ENCODE data around the gene INO80B. TPM values are rescaled to one million over a fixed set of nuclear protein-coding genes. Genes with fewer than 3 reads are reported as not detected.

The INO80B gene
- total RNA-seq, 1 donor from 2014 or later, result 40.5 TPM

DNA sequence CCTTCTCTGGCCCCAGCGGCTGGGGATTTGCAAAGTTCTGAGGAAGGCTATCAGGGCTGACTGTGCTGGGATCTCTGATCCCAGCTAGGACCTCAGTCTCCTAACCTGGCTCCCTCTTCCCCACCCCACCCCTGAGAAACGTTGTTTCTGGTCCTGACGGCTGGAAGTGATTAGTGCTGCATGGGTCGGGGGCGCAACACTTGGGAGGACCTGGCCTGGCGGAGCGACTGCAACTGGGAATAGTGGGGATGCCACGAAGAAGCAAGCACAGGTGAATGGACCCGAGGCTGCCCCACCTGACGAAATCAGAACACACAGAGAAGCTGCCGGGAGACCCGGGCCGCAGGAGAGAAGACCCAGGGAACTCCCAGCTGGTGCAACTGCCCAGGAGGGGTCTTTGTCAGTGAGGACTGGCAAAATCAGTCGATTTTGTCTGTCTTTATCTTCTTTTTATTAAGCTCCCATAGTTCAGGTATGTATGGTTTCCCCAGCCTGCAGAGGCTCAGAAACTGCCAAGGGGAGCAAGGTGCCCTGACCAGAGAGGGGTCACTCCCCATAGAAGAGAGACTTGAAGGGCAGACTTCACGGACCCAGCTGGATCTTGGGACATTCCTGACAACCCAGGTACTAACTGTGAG, 45.2 kb downstream of the INO80B start:
- Mint-ChIP-seq H3K4me1 (ENCODE audit: unreplicated experiment) (peaks cover 37% of the 10 kb centered on the region), H3K27ac (no peak overlapping the region), H3K4me3 (peak overlapping the region; percentile 73), H3K27me3 (peaks cover 94% of the 10 kb centered on the region), H3K36me3 (peaks cover 16% of the 10 kb centered on the region), H3K9me3 (no peaks in the 10 kb centered on the region)
- no peak for TF ChIP-seq CTCF (conservative IDR thresholded peaks at IDR 0.05)
- no peak for DNase-seq (ENCODE audit: extremely low spot score, unreplicated experiment)

DNA sequence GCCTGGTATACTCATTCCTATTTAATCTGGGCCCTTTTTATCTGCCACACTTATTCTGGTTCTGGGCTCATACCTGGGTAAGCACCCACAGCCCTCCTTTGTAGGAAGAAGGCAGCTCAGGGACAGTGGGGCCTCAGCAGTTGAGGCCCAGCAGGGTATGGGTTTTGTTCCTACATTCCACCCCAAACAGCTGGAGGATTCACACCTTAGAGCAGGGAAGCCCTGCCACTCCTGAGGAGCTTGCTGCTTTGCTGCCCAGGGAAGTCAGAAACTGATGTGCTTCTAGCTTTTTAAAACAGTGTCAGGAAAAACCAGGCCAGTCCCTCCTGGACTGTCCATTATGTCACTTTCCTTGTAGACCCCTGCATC, 45.7 kb downstream of the INO80B start:
- DNase-seq (ENCODE audit: extremely low spot score, unreplicated experiment), result no peak
- TF ChIP-seq CTCF (conservative IDR thresholded peaks at IDR 0.05), result no peak
- Mint-ChIP-seq H3K9me3 (no peaks in the 10 kb centered on the region), H3K36me3 (peaks cover 21% of the 10 kb centered on the region), H3K4me1 (ENCODE audit: unreplicated experiment) (peaks cover 40% of the 10 kb centered on the region), H3K27me3 (peaks cover 95% of the 10 kb centered on the region), H3K27ac (no peak overlapping the region), H3K4me3 (peak overlapping the region; percentile 73)

DNA sequence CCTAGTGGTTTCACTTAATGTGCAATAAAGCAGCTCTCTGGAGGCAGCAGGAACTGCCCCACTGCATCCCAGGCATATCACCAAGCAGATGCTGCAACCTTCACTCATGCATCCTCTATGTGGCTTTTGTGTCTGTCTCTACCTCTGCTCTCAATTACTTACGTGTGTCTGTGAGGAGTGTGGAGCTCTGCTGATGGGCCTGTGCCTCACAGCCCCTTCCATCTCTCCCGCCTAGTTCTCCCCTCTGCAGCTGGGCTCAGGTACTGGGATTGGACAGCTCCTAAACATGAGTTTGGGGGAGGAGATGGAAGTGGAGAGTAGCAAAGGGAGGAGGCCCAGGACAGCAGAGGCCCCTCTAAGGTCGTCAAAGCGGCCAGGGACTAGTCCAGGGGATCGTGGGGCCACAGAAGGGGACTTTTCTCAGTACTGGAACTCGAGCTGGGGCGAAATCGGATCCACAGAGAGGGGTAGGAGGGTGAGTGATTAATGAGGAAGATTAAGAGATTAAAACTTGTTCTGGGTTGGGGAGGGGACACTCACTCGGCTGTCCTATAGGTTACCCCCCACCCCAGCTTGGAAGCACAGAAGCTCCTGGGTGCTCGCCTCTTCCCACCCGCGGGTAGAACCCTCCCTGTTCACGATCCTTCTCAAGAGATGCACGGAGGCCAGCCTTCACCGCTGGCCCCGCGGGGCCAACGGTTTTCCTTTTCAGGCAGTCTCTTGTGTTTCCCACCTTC, 46.6 kb downstream of the INO80B start:
- peak overlapping the region; percentile 54 for H3K27ac Mint-ChIP-seq
- H3K27me3 Mint-ChIP-seq, result peaks cover 87% of the 10 kb centered on the region
- peak overlapping the region; percentile 86 for H3K4me3 Mint-ChIP-seq
- no peak for TF ChIP-seq CTCF (conservative IDR thresholded peaks at IDR 0.05)
- H3K4me1 Mint-ChIP-seq (ENCODE audit: unreplicated experiment), result peaks cover 41% of the 10 kb centered on the region
- no peaks in the 10 kb centered on the region for H3K9me3 Mint-ChIP-seq
- DNase-seq (ENCODE audit: extremely low spot score, unreplicated experiment), result no peak
- peaks cover 18% of the 10 kb centered on the region for H3K36me3 Mint-ChIP-seq

DNA sequence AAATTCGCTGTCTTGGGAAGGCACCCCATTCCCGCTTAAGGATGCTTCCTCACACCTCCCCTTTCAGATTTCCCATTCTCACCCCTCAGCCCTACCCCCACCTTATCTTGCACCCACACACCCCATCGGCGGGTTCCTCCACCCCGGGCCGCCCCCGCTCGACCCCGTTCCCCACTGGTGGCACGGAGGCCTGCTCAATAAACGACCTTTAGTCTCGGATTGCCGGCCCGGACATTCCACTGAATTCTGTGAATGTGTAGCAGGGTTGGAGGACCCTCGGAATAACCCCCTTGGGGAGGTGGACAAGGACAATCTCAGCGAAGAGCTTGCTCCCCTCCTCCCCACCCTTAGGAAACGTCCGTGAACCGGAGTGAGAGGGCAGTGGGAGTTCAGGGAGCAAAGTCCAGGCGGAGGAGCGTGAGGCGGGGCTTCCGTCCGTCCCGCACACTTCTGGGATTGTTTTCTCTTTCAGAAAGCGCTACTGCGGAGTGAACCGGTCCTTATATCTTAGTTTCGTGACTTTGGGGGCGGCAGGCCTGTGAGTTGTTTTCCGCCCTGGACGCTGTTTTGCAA, 47.3 kb downstream of the INO80B start:
- peaks cover 46% of the 10 kb centered on the region for H3K4me1 Mint-ChIP-seq (ENCODE audit: unreplicated experiment)
- no peak for TF ChIP-seq CTCF (conservative IDR thresholded peaks at IDR 0.05)

GRCh38 chr2:74502720-74503505, 48.0 kb downstream of the INO80B start:
- Mint-ChIP-seq H3K36me3 (peaks cover 22% of the 10 kb centered on the region), H3K27ac (peak overlapping the region; percentile 73), H3K27me3 (peaks cover 76% of the 10 kb centered on the region), H3K9me3 (no peaks in the 10 kb centered on the region), H3K4me3 (peak overlapping the region; percentile 86), H3K4me1 (ENCODE audit: unreplicated experiment) (peaks cover 46% of the 10 kb centered on the region)
- DNase-seq (ENCODE audit: extremely low spot score, unreplicated experiment), result no peak
- TF ChIP-seq CTCF (conservative IDR thresholded peaks at IDR 0.05), result no peak

More for the DNA sequence above, 47.3 kb downstream of the INO80B start:
- peak overlapping the region; percentile 54 for H3K27ac Mint-ChIP-seq
- no peak for DNase-seq (ENCODE audit: extremely low spot score, unreplicated experiment)
- H3K27me3 Mint-ChIP-seq, result peaks cover 83% of the 10 kb centered on the region
- peaks cover 22% of the 10 kb centered on the region for H3K36me3 Mint-ChIP-seq
- H3K4me3 Mint-ChIP-seq, result peak overlapping the region; percentile 86
- H3K9me3 Mint-ChIP-seq, result no peaks in the 10 kb centered on the region
